Rectal smooth muscle tissue (tissue), 1 donor: Measurements from ENCODE around the gene BRD7.

ENCODE experiments used
- H3K27ac ChIP-seq: one replicate; pipeline ENCODE4 v1.7.0; 2013; ENCODE audit warnings: low read depth, low read length, inconsistent platforms
- H3K27me3 ChIP-seq: one replicate; pipeline ENCODE4 v1.7.0; 2013; ENCODE audit warnings: low read length; ENCODE audit not compliant: control insufficient read depth, insufficient read depth
- H3K36me3 ChIP-seq: one replicate; pipeline ENCODE4 v1.7.0; 2013; ENCODE audit warnings: low read length; ENCODE audit not compliant: control insufficient read depth, insufficient read depth
- H3K4me1 ChIP-seq: one replicate; pipeline ENCODE4 v1.7.0; 2013; ENCODE audit warnings: low read length; ENCODE audit not compliant: control insufficient read depth, insufficient read depth
- H3K4me3 ChIP-seq: one replicate; pipeline ENCODE4 v1.7.0; 2013; ENCODE audit warnings: low read length
- H3K9ac ChIP-seq: one replicate; pipeline ENCODE4 v1.7.0; 2013; ENCODE audit warnings: low read length

The BRD7 gene

DNA sequence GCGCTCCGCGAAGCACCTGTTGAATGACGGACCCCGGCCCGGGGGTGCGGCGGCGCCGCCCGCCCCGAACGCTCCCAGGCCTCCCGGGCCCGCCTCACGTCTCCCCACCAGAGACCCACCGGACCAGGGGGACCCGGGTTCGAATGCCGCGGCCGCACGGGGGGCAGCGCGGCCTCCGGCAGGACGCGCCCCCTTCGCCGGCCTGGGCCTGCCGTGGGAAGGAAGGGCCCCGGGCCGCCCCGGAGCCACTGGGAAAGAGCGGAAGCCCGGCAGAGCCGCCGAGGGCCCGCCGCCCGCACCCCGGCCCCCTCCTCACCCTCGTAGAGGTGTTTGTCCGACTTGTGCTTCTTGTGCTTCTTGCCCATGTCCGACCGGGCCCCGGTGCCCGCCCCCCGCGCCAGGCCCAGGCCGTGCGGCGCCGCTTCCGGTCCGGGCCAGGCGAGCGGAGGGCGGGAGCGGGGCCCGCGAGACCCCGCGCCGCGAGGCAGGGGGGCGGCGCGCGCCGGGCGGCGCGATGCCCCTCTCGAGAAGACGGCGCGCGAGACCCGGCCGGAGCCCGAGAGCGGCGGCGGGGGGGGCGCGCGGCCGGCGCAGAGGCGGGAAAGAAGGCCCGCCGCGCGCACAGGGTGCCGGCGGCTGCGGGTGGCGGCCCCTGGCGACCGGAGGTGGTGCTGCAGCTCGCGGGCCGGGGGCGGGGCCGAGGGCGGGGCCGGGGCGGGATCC is at the start of gene BRD7:
Gene BRD7 (minus strand): TSS at position 579 of the 723 bp plus-strand sequence. CDS start 214 bp downstream, at position 365.
- Histone ChIP-seq H3K27me3 (no peaks in the 10 kb centered on the region), H3K9ac (peak within 1 kb of the TSS; percentile 33), H3K27ac (peak within 1 kb of the TSS; percentile 57), H3K36me3 (peaks cover 2% of the 10 kb centered on the region), H3K4me3 (peak within 1 kb of the TSS; percentile 75), H3K4me1 (peaks cover 20% of the 10 kb centered on the region)

- Histone ChIP-seq H3K27me3 (no peaks in the 10 kb centered on the region), H3K27ac (no peak overlapping the region), H3K4me3 (no peak overlapping the region), H3K36me3 (no peaks in the 10 kb centered on the region), H3K4me1 (no peaks in the 10 kb centered on the region), H3K9ac (no peak overlapping the region)
These were observed 47.6 kb upstream of the BRD7 start for GRCh38 chr16:50416388-50416787.

DNA sequence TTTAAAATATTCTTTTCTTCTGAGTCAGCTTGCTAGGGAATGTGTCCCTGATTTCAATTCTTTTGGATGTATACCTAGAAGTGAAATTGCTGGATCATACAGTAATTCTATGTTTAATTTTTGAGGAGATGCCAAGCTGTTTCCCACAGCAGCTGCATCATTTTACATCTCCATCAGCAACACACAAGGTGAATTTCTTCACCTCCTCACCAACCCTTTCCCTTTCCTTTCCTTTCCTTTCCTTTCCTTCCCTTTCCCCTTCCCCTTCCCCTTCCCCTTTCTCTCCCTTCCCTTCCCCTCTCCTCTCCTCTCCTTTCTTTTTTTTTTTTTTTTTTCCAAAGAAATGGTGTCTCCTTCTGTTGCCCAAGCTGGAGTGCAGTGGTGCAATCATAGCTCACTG is 45.4 kb upstream of the BRD7 start:
- Histone ChIP-seq H3K27ac (no peak overlapping the region), H3K27me3 (no peaks in the 10 kb centered on the region), H3K36me3 (no peaks in the 10 kb centered on the region), H3K4me3 (no peak overlapping the region), H3K4me1 (no peaks in the 10 kb centered on the region), H3K9ac (no peak overlapping the region)

- Histone ChIP-seq H3K27me3 (no peaks in the 10 kb centered on the region), H3K4me3 (no peak overlapping the region), H3K4me1 (no peaks in the 10 kb centered on the region), H3K36me3 (no peaks in the 10 kb centered on the region), H3K27ac (no peak overlapping the region), H3K9ac (no peak overlapping the region)
These were observed 42.2 kb upstream of the BRD7 start for GRCh38 chr16:50411034-50411433.

GRCh38 chr16:50408001-50408561 is 39.3 kb upstream of the BRD7 start:
- Histone ChIP-seq H3K4me3 (no peak overlapping the region), H3K27me3 (no peaks in the 10 kb centered on the region), H3K4me1 (no peaks in the 10 kb centered on the region), H3K36me3 (no peaks in the 10 kb centered on the region), H3K27ac (no peak overlapping the region), H3K9ac (no peak overlapping the region)

DNA sequence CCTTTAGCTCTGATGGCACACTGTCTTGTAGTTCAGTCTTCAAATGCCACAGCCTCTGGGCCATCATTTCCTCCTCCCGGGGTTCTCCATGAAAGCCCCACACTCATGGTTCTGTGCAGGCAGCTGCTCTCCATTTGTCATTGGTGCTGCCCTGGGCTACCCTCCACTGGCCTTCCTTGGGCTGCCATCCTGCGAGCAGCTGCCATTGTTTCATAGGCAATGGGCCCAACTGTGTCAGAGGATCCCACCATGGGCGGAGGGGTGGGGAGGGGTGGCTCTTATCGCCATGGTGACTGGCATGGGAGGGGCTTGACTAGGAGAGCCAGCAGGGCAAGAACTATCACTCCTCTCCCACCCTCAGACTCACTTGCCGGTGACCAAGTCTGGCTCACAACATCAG is 38.6 kb upstream of the BRD7 start:
- Histone ChIP-seq H3K27ac (no peak overlapping the region), H3K27me3 (no peaks in the 10 kb centered on the region)

GRCh38 chr16:50403491-50403890 is 34.7 kb upstream of the BRD7 start:
- H3K27ac ChIP-seq: no peak overlapping the region
- H3K4me1 ChIP-seq: no peaks in the 10 kb centered on the region
- H3K36me3 ChIP-seq: no peaks in the 10 kb centered on the region
- no peaks in the 10 kb centered on the region for H3K27me3 ChIP-seq
- no peak overlapping the region for H3K9ac ChIP-seq
- H3K4me3 ChIP-seq: no peak overlapping the region

More for the DNA sequence above, 38.6 kb upstream of the BRD7 start:
- Histone ChIP-seq H3K4me3 (no peak overlapping the region), H3K4me1 (no peaks in the 10 kb centered on the region), H3K36me3 (no peaks in the 10 kb centered on the region), H3K9ac (no peak overlapping the region)

DNA sequence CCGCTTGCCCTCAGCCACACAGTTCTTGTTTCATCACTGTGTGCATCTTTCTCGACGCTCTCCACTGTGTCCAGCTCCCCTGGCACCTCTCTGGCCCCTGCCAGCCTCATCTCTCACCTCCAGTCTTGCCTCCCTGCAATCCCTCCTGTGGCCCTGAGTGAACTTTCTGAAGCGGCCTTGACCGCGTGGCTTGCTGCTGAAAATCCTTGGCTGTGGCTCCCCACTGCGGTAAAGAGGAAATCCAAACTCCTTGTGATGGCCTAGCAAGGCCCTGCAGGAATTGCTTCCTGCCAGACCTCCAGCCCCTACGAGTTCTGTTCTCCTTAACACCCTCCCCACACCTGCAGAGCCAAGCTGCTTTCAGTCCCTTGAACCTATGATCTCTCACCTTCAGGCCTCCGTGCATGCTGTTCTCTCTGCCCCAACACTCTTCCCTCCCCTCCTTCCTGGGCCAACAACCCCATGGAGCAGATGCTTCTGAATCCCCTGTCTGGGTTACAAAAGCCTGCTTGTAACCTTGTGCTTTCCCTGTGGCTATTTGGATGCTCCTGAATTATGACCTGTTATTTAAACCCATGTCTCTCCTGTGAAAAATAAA is 33.6 kb upstream of the BRD7 start:
- H3K27ac ChIP-seq: no peak overlapping the region
- H3K36me3 ChIP-seq: no peaks in the 10 kb centered on the region
- H3K4me3 ChIP-seq: no peak overlapping the region
- H3K9ac ChIP-seq: no peak overlapping the region
- no peaks in the 10 kb centered on the region for H3K4me1 ChIP-seq
- no peaks in the 10 kb centered on the region for H3K27me3 ChIP-seq

- no peaks in the 10 kb centered on the region for H3K36me3 ChIP-seq
- no peaks in the 10 kb centered on the region for H3K27me3 ChIP-seq
- no peak overlapping the region for H3K4me3 ChIP-seq
- H3K4me1 ChIP-seq: no peaks in the 10 kb centered on the region
- H3K9ac ChIP-seq: no peak overlapping the region
- no peak overlapping the region for H3K27ac ChIP-seq
These were observed 32.6 kb upstream of the BRD7 start for GRCh38 chr16:50401355-50401754.

GRCh38 chr16:50400967-50401348 is 32.2 kb upstream of the BRD7 start:
- Histone ChIP-seq H3K27ac (no peak overlapping the region), H3K27me3 (no peaks in the 10 kb centered on the region), H3K36me3 (no peaks in the 10 kb centered on the region), H3K4me1 (no peaks in the 10 kb centered on the region), H3K4me3 (no peak overlapping the region), H3K9ac (no peak overlapping the region)

DNA sequence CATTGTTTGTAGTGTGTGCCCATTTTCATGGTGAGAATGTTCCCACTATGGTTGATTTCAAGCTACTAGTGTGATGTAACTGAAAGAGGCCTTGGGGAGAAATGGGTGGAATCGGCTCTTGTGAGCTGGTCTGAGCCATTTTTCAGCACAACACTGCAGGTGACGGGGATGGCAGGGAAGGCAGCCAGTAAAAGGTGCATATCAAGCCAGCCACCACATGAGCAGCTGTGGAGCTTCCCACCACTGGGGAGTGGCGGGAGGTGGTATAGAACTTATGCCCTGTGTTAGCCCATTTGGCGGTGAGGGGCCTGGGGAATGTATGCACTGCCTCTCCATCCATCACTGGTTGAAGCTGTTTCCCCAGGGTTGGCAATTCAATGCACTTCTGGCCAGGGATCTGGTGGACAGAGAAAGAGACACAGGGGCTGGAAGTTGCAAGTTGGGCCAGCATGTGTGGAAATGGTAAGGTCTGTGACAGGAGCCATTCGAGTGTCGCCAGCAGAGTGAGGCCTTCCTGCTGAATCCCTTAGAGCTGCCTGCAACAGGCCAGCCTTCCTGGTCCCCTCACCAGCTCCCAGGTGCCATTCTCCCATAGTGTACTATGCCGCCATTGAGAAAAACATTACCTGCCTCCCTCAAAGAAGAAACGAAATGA is 31.7 kb upstream of the BRD7 start:
- Histone ChIP-seq H3K27ac (no peak overlapping the region), H3K36me3 (no peaks in the 10 kb centered on the region), H3K27me3 (no peaks in the 10 kb centered on the region), H3K4me3 (no peak overlapping the region), H3K9ac (no peak overlapping the region), H3K4me1 (no peaks in the 10 kb centered on the region)

GRCh38 chr16:50399411-50399810 is 30.6 kb upstream of the BRD7 start:
- no peaks in the 10 kb centered on the region for H3K4me1 ChIP-seq
- H3K27me3 ChIP-seq: no peaks in the 10 kb centered on the region
- no peak overlapping the region for H3K4me3 ChIP-seq
- no peak overlapping the region for H3K27ac ChIP-seq
- no peaks in the 10 kb centered on the region for H3K36me3 ChIP-seq
- H3K9ac ChIP-seq: no peak overlapping the region
